Measurements from ENCODE around the gene CXCL17. TPM values are rescaled to one million over a fixed set of nuclear protein-coding genes. Genes with fewer than 3 reads are reported as not detected.

CXCL17 gene
- total RNA-seq, 1 donor from 2014 or later = not detected

DNA sequence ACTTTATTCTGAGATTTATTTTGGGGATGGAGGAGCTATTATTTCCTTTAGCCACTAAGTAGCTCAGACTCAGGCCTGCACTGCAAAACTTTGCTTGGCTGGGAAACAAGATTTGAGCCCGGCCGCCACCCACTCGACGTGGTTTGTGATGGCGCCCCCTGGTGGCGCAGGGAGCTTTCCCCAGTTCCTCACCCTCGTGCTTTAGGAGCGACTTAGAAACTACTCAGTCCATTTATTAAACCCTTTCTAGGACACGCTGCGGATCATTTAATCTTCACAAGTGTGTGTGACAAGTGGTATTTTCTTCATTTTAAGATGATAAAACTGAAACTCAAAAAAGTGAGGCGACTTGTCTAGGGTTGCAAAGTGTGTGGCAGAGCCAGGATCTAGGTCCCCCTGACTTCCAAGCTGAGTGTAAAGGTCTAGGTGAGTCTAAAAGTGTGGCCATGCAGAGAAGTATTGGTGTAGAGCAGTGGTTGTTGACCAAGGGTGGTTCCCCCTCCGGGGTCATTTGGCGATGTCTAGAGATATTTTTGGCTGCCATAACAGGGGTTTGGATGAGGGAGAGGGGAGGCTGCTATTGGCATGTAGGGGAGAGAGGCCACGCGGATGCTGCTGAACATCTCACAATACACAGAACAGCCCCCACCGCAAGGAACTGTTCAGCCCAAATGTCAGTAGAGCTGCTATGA lies 2.2 kb downstream of the CXCL17 start:
- Histone ChIP-seq H3K4me1 (ENCODE audit: insufficient read depth, low read length) (no peaks in the 10 kb centered on the region), H2AFZ (ENCODE audit: low read depth, low read length) (no peak overlapping the region), H3K27me3 (ENCODE audit: insufficient read depth, low read length) (peaks cover 8% of the 10 kb centered on the region), H3K36me3 (ENCODE audit: insufficient read depth, low read length) (no peaks in the 10 kb centered on the region), H4K20me1 (ENCODE audit: insufficient read depth, low read length) (no peaks in the 10 kb centered on the region), H3K9ac (ENCODE audit: low read length) (no peak overlapping the region), H3K79me2 (ENCODE audit: insufficient read depth, low read length) (no peaks in the 10 kb centered on the region), H3K4me2 (ENCODE audit: low read length) (no peak overlapping the region), H3K9me3 (ENCODE audit: insufficient read depth, low read depth, low read length) (no peaks in the 10 kb centered on the region), H3K27ac (ENCODE audit: low read depth, low read length) (no peak overlapping the region), H3K4me3 (ENCODE audit: insufficient read depth, low read depth, low read length) (no peak overlapping the region)
- TF ChIP-seq EZH2 (IDR thresholded peaks at IDR 0.05; ENCODE audit: insufficient read depth, low read length) = no peak
- TF ChIP-seq, protein P1, sequence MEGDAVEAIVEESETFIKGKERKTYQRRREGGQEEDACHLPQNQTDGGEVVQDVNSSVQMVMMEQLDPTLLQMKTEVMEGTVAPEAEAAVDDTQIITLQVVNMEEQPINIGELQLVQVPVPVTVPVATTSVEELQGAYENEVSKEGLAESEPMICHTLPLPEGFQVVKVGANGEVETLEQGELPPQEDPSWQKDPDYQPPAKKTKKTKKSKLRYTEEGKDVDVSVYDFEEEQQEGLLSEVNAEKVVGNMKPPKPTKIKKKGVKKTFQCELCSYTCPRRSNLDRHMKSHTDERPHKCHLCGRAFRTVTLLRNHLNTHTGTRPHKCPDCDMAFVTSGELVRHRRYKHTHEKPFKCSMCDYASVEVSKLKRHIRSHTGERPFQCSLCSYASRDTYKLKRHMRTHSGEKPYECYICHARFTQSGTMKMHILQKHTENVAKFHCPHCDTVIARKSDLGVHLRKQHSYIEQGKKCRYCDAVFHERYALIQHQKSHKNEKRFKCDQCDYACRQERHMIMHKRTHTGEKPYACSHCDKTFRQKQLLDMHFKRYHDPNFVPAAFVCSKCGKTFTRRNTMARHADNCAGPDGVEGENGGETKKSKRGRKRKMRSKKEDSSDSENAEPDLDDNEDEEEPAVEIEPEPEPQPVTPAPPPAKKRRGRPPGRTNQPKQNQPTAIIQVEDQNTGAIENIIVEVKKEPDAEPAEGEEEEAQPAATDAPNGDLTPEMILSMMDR (IDR thresholded peaks at IDR 0.05; ENCODE audit: insufficient read depth, low read depth, low read length) = peak; percentile 86
- Mint-ChIP-seq H3K27ac (ENCODE audit: unreplicated experiment) (no peak overlapping the region), H3K4me3 (ENCODE audit: unreplicated experiment) (no peak overlapping the region), H3K4me1 (ENCODE audit: low read depth, unreplicated experiment) (peaks cover 3% of the 10 kb centered on the region), H3K27me3 (ENCODE audit: low read depth, unreplicated experiment) (peaks cover 26% of the 10 kb centered on the region), H3K9me3 (ENCODE audit: unreplicated experiment) (no peaks in the 10 kb centered on the region), H3K36me3 (ENCODE audit: low read depth, unreplicated experiment) (no peaks in the 10 kb centered on the region)
- DNase-seq (ENCODE audit: low read depth) (peak; percentile 27), FAIRE-seq (no peak)

DNA sequence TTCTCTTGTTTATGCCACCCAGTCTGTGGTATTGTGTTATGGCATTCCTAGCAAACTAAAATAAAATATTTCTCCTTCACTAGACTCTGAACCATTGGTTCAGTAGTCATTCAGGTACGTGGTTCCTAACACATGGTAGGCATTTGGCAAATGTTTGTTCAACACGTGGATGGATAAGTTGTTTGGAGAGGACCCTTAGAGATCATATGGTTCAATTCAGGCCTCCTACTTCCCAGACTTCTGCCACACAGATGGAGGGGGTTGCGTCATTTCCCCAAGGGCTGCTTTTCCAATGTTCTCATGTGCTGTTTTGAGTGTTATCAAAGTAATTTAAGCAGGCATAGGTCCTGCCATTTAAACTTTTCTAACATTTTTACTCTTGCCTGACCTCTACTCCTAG lies 6.7 kb downstream of the CXCL17 start:
- Mint-ChIP-seq H3K4me1 (ENCODE audit: low read depth, unreplicated experiment) (peaks cover under 1% of the 10 kb centered on the region), H3K4me3 (ENCODE audit: unreplicated experiment) (no peak overlapping the region), H3K27me3 (ENCODE audit: low read depth, unreplicated experiment) (peaks cover 3% of the 10 kb centered on the region), H3K27ac (ENCODE audit: unreplicated experiment) (no peak overlapping the region), H3K9me3 (ENCODE audit: unreplicated experiment) (no peaks in the 10 kb centered on the region), H3K36me3 (ENCODE audit: low read depth, unreplicated experiment) (no peaks in the 10 kb centered on the region)
- FAIRE-seq = no peak
- no peak for TF ChIP-seq EZH2 (IDR thresholded peaks at IDR 0.05; ENCODE audit: insufficient read depth, low read length)
- TF ChIP-seq, protein P1 (IDR thresholded peaks at IDR 0.05; ENCODE audit: insufficient read depth, low read depth, low read length) = no peak
- no peaks in the 10 kb centered on the region for H3K9me3 ChIP-seq (ENCODE audit: insufficient read depth, low read depth, low read length)
- no peaks in the 10 kb centered on the region for H3K36me3 ChIP-seq (ENCODE audit: insufficient read depth, low read length)
- H3K4me1 ChIP-seq (ENCODE audit: insufficient read depth, low read length) = no peaks in the 10 kb centered on the region
- no peak overlapping the region for H3K4me3 ChIP-seq (ENCODE audit: insufficient read depth, low read depth, low read length)
- H3K27ac ChIP-seq (ENCODE audit: low read depth, low read length) = no peak overlapping the region
- no peak overlapping the region for H3K4me2 ChIP-seq (ENCODE audit: low read length)
- H3K9ac ChIP-seq (ENCODE audit: low read length) = no peak overlapping the region
- H3K79me2 ChIP-seq (ENCODE audit: insufficient read depth, low read length) = no peaks in the 10 kb centered on the region
- H3K27me3 ChIP-seq (ENCODE audit: insufficient read depth, low read length) = peaks cover 3% of the 10 kb centered on the region
- H2AFZ ChIP-seq (ENCODE audit: low read depth, low read length) = no peak overlapping the region
- H4K20me1 ChIP-seq (ENCODE audit: insufficient read depth, low read length) = no peaks in the 10 kb centered on the region
- no peak for DNase-seq (ENCODE audit: low read depth)

DNA sequence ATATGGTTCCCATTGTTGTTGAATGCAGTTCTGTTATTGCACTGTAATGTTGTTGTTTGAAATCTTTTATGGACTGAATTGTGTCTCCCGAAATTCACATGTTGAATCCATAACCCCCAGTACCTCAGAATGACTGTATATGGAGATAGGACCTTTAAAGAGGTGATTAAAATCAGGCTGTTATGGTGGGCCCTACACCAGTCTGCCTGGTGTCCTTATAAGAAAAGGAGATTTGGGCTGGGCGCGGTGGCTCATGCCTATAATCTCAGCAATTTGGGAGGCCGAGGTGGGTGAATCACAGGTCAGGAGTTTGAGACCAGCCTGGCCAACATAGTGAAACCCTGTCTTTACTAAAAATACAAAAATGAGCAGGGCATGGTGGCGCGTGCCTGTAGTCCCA lies 7.4 kb downstream of the CXCL17 start:
- Mint-ChIP-seq H3K36me3 (ENCODE audit: low read depth, unreplicated experiment) (no peaks in the 10 kb centered on the region), H3K4me3 (ENCODE audit: unreplicated experiment) (no peak overlapping the region), H3K27me3 (ENCODE audit: low read depth, unreplicated experiment) (no peaks in the 10 kb centered on the region), H3K27ac (ENCODE audit: unreplicated experiment) (no peak overlapping the region), H3K4me1 (ENCODE audit: low read depth, unreplicated experiment) (no peaks in the 10 kb centered on the region), H3K9me3 (ENCODE audit: unreplicated experiment) (no peaks in the 10 kb centered on the region)
- FAIRE-seq (no peak), DNase-seq (ENCODE audit: low read depth) (no peak)
- Histone ChIP-seq H3K4me2 (ENCODE audit: low read length) (no peak overlapping the region), H3K9me3 (ENCODE audit: insufficient read depth, low read depth, low read length) (no peaks in the 10 kb centered on the region), H3K27me3 (ENCODE audit: insufficient read depth, low read length) (no peaks in the 10 kb centered on the region), H3K27ac (ENCODE audit: low read depth, low read length) (no peak overlapping the region), H3K79me2 (ENCODE audit: insufficient read depth, low read length) (no peaks in the 10 kb centered on the region), H3K4me3 (ENCODE audit: insufficient read depth, low read depth, low read length) (no peak overlapping the region), H3K36me3 (ENCODE audit: insufficient read depth, low read length) (no peaks in the 10 kb centered on the region), H4K20me1 (ENCODE audit: insufficient read depth, low read length) (no peaks in the 10 kb centered on the region), H3K4me1 (ENCODE audit: insufficient read depth, low read length) (no peaks in the 10 kb centered on the region), H2AFZ (ENCODE audit: low read depth, low read length) (no peak overlapping the region), H3K9ac (ENCODE audit: low read length) (no peak overlapping the region)
- TF ChIP-seq, protein P1 (IDR thresholded peaks at IDR 0.05; ENCODE audit: insufficient read depth, low read depth, low read length) = no peak
- TF ChIP-seq EZH2 (IDR thresholded peaks at IDR 0.05; ENCODE audit: insufficient read depth, low read length) = no peak
